HepG2 (cell line): ENCODE results near the gene NT5DC1. TPM values are rescaled to one million over a fixed set of nuclear protein-coding genes. Genes with fewer than 3 reads are reported as not detected.

Experiments
- ATAC-seq: fragments of 200-7000 bp; cut with Tn5 transposase; 3 replicates; pipeline ENCODE4 v1.9.1; 2020; ENCODE audit warnings: mild to moderate bottlenecking, moderate library complexity
- BruUV-seq: library from RNA; stranded (reverse); fragments of 400-500 nt; replicated peaks from 2 replicates; lab custom pipeline; 2021; lab: Mats Ljungman, UMichigan
- CTCF ChIA-PET: fragments of 300-600 bp; formaldehyde crosslinking; extraction: SDS; loops from one replicate; lab custom pipeline; 2021; ENCODE audit warnings: low total read pairs, inconsistent platforms, low intra/inter-chr PET ratio; lab: Yijun Ruan, JAX
- POLR2A ChIA-PET: fragments of 350-600 bp; sonication (Branson Sonifier 250); formaldehyde crosslinking; loops from one replicate; lab custom pipeline; 2020; ENCODE audit warnings: antibody characterized with exemption, inconsistent platforms; lab: Yijun Ruan, JAX
- DNase-seq: peaks from one replicate; pipeline ENCODE4 v3.0.0-alpha.2; 2015; ENCODE audit warnings: low spot score
- FAIRE-seq: peaks from 3 replicates; lab custom pipeline; 2011; peaks lifted over from hg19 to GRCh38; lab: Jason Lieb, UNC
- H2AFZ ChIP-seq: one replicate; pipeline ENCODE4 v1.6.1; 2011; ENCODE audit warnings: low read length, inconsistent platforms
- H3K27ac ChIP-seq: fragments of 300-600 bp; 3 replicates; pipeline ENCODE4 v1.8.0; 2011; ENCODE audit warnings: mixed run types, mild to moderate bottlenecking, mixed read lengths, low read length, inconsistent platforms; ENCODE audit not compliant: insufficient read depth; ENCODE audit errors: extremely low read length
- H3K27me3 ChIP-seq, 2 experiments: fragments of 200-600 bp in 1 of 2; 2 replicates in 1 of 2; 3 replicates in 1 of 2; pipeline versions ENCODE4 v1.6.0 to v1.8.0; 2011; ENCODE audit warnings: low read length in 2 of 2, mild to moderate bottlenecking in 2 of 2, moderate library complexity in 2 of 2, inconsistent platforms in 1 of 2; ENCODE audit not compliant: insufficient read depth in 2 of 2, control insufficient read depth in 1 of 2
- H3K36me3 ChIP-seq, 2 experiments: fragments of 200-600 bp in 1 of 2; replicated peaks in 1 of 2; 2 replicates in 1 of 2; 3 replicates in 1 of 2; pipeline versions ENCODE4 v1.5.1 to v1.8.0; 2011; ENCODE audit warnings: low read length in 2 of 2, inconsistent platforms in 1 of 2; ENCODE audit not compliant: insufficient read depth in 2 of 2, control insufficient read depth in 1 of 2
- H3K4me1 ChIP-seq: 2 replicates; pipeline ENCODE4 v1.5.1; 2012; ENCODE audit warnings: low read length, inconsistent platforms; ENCODE audit not compliant: insufficient read depth
- H3K4me2 ChIP-seq: 2 replicates; pipeline ENCODE4 v1.6.0; 2011; ENCODE audit warnings: low read depth, low read length, inconsistent platforms
- H3K4me3 ChIP-seq, 3 experiments: fragments of 200-600 bp in 1 of 3; sonication (generic), shearing (Covaris generic) in 1 of 3; replicated peaks in 1 of 3; 2 replicates each; pipeline ENCODE4 v1.5.1; 2011 to 2016; ENCODE audit warnings: low read length in 3 of 3, inconsistent platforms in 2 of 3, low read depth in 2 of 3, mild to moderate bottlenecking in 2 of 3, control low read depth in 1 of 3, mixed read lengths in 1 of 3; ENCODE audit not compliant: insufficient read depth in 1 of 3
- H3K79me2 ChIP-seq: one replicate; pipeline ENCODE4 v1.6.1; 2011; ENCODE audit warnings: low read length, inconsistent platforms; ENCODE audit not compliant: insufficient read depth
- H3K9ac ChIP-seq: 2 replicates; pipeline ENCODE4 v1.6.0; 2011; ENCODE audit warnings: mild to moderate bottlenecking, low read depth, low read length, inconsistent platforms; ENCODE audit not compliant: insufficient read depth
- H3K9me3 ChIP-seq: 2 replicates; pipeline ENCODE4 v1.5.1; 2012; ENCODE audit warnings: mild to moderate bottlenecking, low read length
- H4K20me1 ChIP-seq: 2 replicates; pipeline ENCODE4 v1.6.0; 2011; ENCODE audit warnings: inconsistent platforms, mild to moderate bottlenecking, low read length, moderate library complexity; ENCODE audit not compliant: insufficient read depth
- ATF4 ChIP-seq, 2 experiments: fragments of 450-650 bp in 1 of 2; sonication (generic) in 1 of 2; formaldehyde crosslinking; IDR thresholded peaks; 2 replicates each; pipeline versions ENCODE4 v1.5.0 to v1.8.0; 2020 to 2022; ENCODE audit warnings: mild to moderate bottlenecking in 1 of 2, missing genetic modification reagents in 1 of 2
- BCLAF1 ChIP-seq: fragments of 450-650 bp; IDR thresholded peaks from 2 replicates; pipeline ENCODE4 v1.6.1; 2017; ENCODE audit warnings: mild to moderate bottlenecking
- BRD4 ChIP-seq: sonication (generic); formaldehyde crosslinking; IDR thresholded peaks from 2 replicates; pipeline ENCODE4 v1.4.0; 2020; ENCODE audit warnings: missing genetic modification reagents
- GABPA ChIP-seq, 2 experiments: IDR thresholded peaks; 2 replicates each; pipeline ENCODE4 v1.6.1; 2011 to 2016; ENCODE audit warnings: low read depth in 2 of 2, low read length in 1 of 2, missing biosample characterization in 1 of 2, missing genetic modification characterization in 1 of 2
- GMEB2 ChIP-seq: IDR thresholded peaks from 2 replicates; pipeline ENCODE4 v1.6.1; 2016; ENCODE audit warnings: missing biosample characterization, missing genetic modification reagents, low read depth
- HDAC1 ChIP-seq: sonication (generic); formaldehyde crosslinking; IDR thresholded peaks from 2 replicates; pipeline ENCODE4 v1.5.1; 2020; ENCODE audit warnings: mild to moderate bottlenecking, missing genetic modification reagents
- MTA1 ChIP-seq: sonication (generic); formaldehyde crosslinking; IDR thresholded peaks from 2 replicates; pipeline ENCODE4 v1.4.0; 2020; ENCODE audit warnings: missing genetic modification reagents, mild to moderate bottlenecking, borderline replicate concordance
- MTA3 ChIP-seq: sonication (generic); formaldehyde crosslinking; IDR thresholded peaks from 2 replicates; pipeline ENCODE4 v1.4.0; 2020; ENCODE audit warnings: missing genetic modification reagents
- PHF21A ChIP-seq: sonication (generic); formaldehyde crosslinking; IDR thresholded peaks from 2 replicates; pipeline ENCODE4 v1.5.0; 2020; ENCODE audit warnings: mild to moderate bottlenecking, missing genetic modification reagents
- SP140L ChIP-seq: sonication (generic); formaldehyde crosslinking; IDR thresholded peaks from 2 replicates; pipeline ENCODE4 v1.4.0; 2020; ENCODE audit warnings: missing genetic modification reagents, borderline replicate concordance
- SYNCRIP ChIP-seq: fragments of 200-400 bp; formaldehyde crosslinking; IDR thresholded peaks from 2 replicates; pipeline ENCODE4 v1.6.1; 2018; ENCODE audit warnings: mild to moderate bottlenecking, low read depth, low read length; ENCODE audit not compliant: insufficient read depth
- TEAD3 ChIP-seq: optimal IDR thresholded peaks from 2 replicates; pipeline ENCODE3; 2016; ENCODE audit warnings: borderline replicate concordance
- TEF ChIP-seq: sonication (generic); formaldehyde crosslinking; IDR thresholded peaks from 2 replicates; pipeline ENCODE4 v1.5.0; 2020; ENCODE audit warnings: missing genetic modification reagents
- ZBTB20 ChIP-seq: sonication (generic); formaldehyde crosslinking; IDR thresholded peaks from 2 replicates; pipeline ENCODE4 v1.8.1; 2023; ENCODE audit warnings: missing genetic modification reagents, low read depth, mild to moderate bottlenecking, borderline replicate concordance
- ZNF34 ChIP-seq: sonication (generic); formaldehyde crosslinking; IDR thresholded peaks from 2 replicates; pipeline ENCODE4 v1.4.0; 2020; ENCODE audit warnings: mild to moderate bottlenecking, missing genetic modification reagents, borderline replicate concordance
- ZNF501 ChIP-seq: sonication (generic); formaldehyde crosslinking; IDR thresholded peaks from 2 replicates; pipeline ENCODE4 v1.5.1; 2020; ENCODE audit warnings: mild to moderate bottlenecking, moderate library complexity, missing genetic modification reagents
- ZNF704 ChIP-seq: sonication (generic); formaldehyde crosslinking; IDR thresholded peaks from 2 replicates; pipeline ENCODE4 v1.8.1; 2023; ENCODE audit warnings: mild to moderate bottlenecking, inconsistent platforms, moderate library complexity, missing genetic modification reagents, borderline replicate concordance
- ZNF749 ChIP-seq: sonication (generic); formaldehyde crosslinking; IDR thresholded peaks from 2 replicates; pipeline ENCODE4 v1.8.0; 2022; ENCODE audit warnings: mild to moderate bottlenecking, missing genetic modification reagents, moderate library complexity, borderline replicate concordance
- ZSCAN12 ChIP-seq: sonication (generic); formaldehyde crosslinking; IDR thresholded peaks from 2 replicates; pipeline ENCODE4 v1.9.0; 2021; ENCODE audit warnings: mild to moderate bottlenecking, missing genetic modification reagents
- WGBS: methylation state at CpG from one replicate; pipeline ENCODE4 v1.1.6; 2017; ENCODE audit warnings: low lambda C conversion rate; 5-methylcytosine and 5-hydroxymethylcytosine counted together
- in situ Hi-C: cut with HindIII; loops from 2 replicates; pipeline ENCODE4 v1.10.0; 2017; ENCODE audit warnings: low pct_unique_long_range_greater_than_20kb; ENCODE audit not compliant: extremely low pct_ligation_motif_present
- intact Hi-C: fragments of 100-400 bp; cut with micrococcal nuclease; formaldehyde crosslinking; loops from one replicate; pipeline ENCODE4 v1.10.0; 2022; ENCODE audit not compliant: unreplicated experiment
- polyA plus RNA-seq, 8 experiments: library from polyadenylated mRNA; depleted of rRNA in 3 of 8; stranded (reverse) in 7 of 8; unstranded in 1 of 8; fragments of >200 nt; fragmentation: Illumina TruSeq in 4 of 8; extraction: Trizol in 4 of 8; gene quantifications; 2 replicates each; pipeline versions ENCODE4 v1.2.1 to v1.2.3, GENCODE V29; 2011 to 2016; ENCODE audit warnings: low read depth in 4 of 8, missing spikeins in 1 of 8, mixed read lengths in 1 of 8; ENCODE audit not compliant: insufficient read depth in 1 of 8
- total RNA-seq, 5 experiments: library from RNA; depleted of rRNA; stranded (reverse); fragments of >200 nt; fragmentation: Illumina TruSeq; extraction: Trizol; gene quantifications; 2 replicates each; pipeline ENCODE4 v1.2.3, GENCODE V29; 2016; ENCODE audit warnings: low read depth in 1 of 5

Gene NT5DC1
- total and polyA plus RNA-seq, 2 of the 13 experiments (the other 11 are each of a cell fraction or from before 2014, with no cell fraction given) = 27.0 to 56.1 TPM

- in situ Hi-C loops = no loop called here
- POLR2A ChIA-PET = no interaction called here
- Histone ChIP-seq H3K4me2 (no peak overlapping the region), H3K36me3 (no peaks in the 10 kb centered on the region), H3K4me3 (no peak overlapping the region), H3K4me1 (no peaks in the 10 kb centered on the region), H3K27me3 (no peaks in the 10 kb centered on the region), H4K20me1 (no peaks in the 10 kb centered on the region), H3K9ac (no peak overlapping the region), H3K27ac (no peak overlapping the region), H3K79me2 (no peaks in the 10 kb centered on the region), H2AFZ (no peak overlapping the region), H3K9me3 (no peaks in the 10 kb centered on the region)
- BruUV-seq = no TSS peak
- intact Hi-C loops = no loop called here
- DNase-seq (no peak), ATAC-seq (no peak), FAIRE-seq (no peak)
- CTCF ChIA-PET = no interaction called here
- WGBS = 98% methylated on average over 2 of the region's 2 CpGs
- TF ChIP-seq SYNCRIP = no peak
- TF ChIP-seq TEAD3 (CRISPR knock-in tag) = no peak
- no peak for TF ChIP-seq SP140L (CRISPR knock-in tag)
- TF ChIP-seq MTA3 (CRISPR knock-in tag) = no peak
- TF ChIP-seq PHF21A (CRISPR knock-in tag) = no peak
- no peak for TF ChIP-seq ZNF749 (CRISPR knock-in tag)
- no peak for TF ChIP-seq ZNF704 (CRISPR knock-in tag)
- no peak for TF ChIP-seq GMEB2
- TF ChIP-seq ZBTB20 (CRISPR knock-in tag) = no peak
- TF ChIP-seq ATF4 (CRISPR knock-in tag; IDR thresholded peaks at IDR 0.05) = no peak
- no peak for TF ChIP-seq HDAC1 (CRISPR knock-in tag)
- TF ChIP-seq GABPA (IDR thresholded peaks at IDR 0.05; ENCODE audit: low read depth, low read length) = no peak
- TF ChIP-seq GABPA (CRISPR knock-in tag; IDR thresholded peaks at IDR 0.05; ENCODE audit: low read depth) = no peak
- no peak for TF ChIP-seq ZNF34 (CRISPR knock-in tag)
- TF ChIP-seq ZNF501 = no peak
- TF ChIP-seq BCLAF1 = no peak
- TF ChIP-seq TEF = no peak
- no peak for TF ChIP-seq ZSCAN12 (CRISPR knock-in tag)
- TF ChIP-seq BRD4 (CRISPR knock-in tag) = no peak
- TF ChIP-seq MTA1 (CRISPR knock-in tag) = no peak
Observed at GRCh38 chr6:116191881-116192280, 91.2 kb downstream of the NT5DC1 start.
